ENCODE measurements around the gene OSBPL8.

DNA sequence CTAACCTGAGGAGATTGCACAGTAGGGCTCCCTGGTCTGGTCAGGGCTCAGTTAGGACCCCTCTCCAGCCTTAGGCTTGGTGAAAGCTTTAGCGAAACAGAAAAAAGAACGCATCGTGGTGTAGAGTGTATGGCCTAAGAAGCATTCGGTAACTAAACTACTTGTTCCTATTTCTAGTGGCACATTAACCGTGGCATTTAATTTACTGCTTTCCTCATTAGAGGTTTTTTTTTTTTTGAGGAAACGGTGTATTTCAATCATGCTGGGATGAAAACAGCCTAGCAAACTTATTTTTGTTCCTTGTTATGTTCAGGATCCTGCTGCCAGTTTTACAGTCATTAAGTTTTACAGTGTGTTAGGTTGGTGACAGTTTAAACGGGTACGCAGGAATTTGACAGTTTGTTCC is 518 bp upstream of the OSBPL8 start:
- TF ChIP-seq TP53 (CRISPR knock-in tag; IDR thresholded peaks at IDR 0.05) (no peak), CBFB (CRISPR knock-in tag; IDR thresholded peaks at IDR 0.05; ENCODE audit: low read depth) (no peak), ETV6 (CRISPR knock-in tag; IDR thresholded peaks at IDR 0.05) (no peak; the same call in 1 of the 2 replicates), TEAD4 (CRISPR knock-in tag; IDR thresholded peaks at IDR 0.05) (no peak), ESRRA (CRISPR knock-in tag; IDR thresholded peaks at IDR 0.05; ENCODE audit: borderline replicate concordance) (no peak), ZNF423 (CRISPR knock-in tag; IDR thresholded peaks at IDR 0.05) (0 out of 2 replicates have a peak, but pooled peaks have one; percentile 7), GABPB1 (CRISPR knock-in tag; IDR thresholded peaks at IDR 0.05) (no peak)
- TF ChIP-seq, protein P1, sequence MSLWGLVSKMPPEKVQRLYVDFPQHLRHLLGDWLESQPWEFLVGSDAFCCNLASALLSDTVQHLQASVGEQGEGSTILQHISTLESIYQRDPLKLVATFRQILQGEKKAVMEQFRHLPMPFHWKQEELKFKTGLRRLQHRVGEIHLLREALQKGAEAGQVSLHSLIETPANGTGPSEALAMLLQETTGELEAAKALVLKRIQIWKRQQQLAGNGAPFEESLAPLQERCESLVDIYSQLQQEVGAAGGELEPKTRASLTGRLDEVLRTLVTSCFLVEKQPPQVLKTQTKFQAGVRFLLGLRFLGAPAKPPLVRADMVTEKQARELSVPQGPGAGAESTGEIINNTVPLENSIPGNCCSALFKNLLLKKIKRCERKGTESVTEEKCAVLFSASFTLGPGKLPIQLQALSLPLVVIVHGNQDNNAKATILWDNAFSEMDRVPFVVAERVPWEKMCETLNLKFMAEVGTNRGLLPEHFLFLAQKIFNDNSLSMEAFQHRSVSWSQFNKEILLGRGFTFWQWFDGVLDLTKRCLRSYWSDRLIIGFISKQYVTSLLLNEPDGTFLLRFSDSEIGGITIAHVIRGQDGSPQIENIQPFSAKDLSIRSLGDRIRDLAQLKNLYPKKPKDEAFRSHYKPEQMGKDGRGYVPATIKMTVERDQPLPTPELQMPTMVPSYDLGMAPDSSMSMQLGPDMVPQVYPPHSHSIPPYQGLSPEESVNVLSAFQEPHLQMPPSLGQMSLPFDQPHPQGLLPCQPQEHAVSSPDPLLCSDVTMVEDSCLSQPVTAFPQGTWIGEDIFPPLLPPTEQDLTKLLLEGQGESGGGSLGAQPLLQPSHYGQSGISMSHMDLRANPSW (CRISPR knock-in tag; conservative IDR thresholded peaks at IDR 0.05; ENCODE audit: low read depth) = no peak
- TF ChIP-seq, protein P2, sequence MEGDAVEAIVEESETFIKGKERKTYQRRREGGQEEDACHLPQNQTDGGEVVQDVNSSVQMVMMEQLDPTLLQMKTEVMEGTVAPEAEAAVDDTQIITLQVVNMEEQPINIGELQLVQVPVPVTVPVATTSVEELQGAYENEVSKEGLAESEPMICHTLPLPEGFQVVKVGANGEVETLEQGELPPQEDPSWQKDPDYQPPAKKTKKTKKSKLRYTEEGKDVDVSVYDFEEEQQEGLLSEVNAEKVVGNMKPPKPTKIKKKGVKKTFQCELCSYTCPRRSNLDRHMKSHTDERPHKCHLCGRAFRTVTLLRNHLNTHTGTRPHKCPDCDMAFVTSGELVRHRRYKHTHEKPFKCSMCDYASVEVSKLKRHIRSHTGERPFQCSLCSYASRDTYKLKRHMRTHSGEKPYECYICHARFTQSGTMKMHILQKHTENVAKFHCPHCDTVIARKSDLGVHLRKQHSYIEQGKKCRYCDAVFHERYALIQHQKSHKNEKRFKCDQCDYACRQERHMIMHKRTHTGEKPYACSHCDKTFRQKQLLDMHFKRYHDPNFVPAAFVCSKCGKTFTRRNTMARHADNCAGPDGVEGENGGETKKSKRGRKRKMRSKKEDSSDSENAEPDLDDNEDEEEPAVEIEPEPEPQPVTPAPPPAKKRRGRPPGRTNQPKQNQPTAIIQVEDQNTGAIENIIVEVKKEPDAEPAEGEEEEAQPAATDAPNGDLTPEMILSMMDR (IDR thresholded peaks at IDR 0.05) = no peak
- TF ChIP-seq, protein P3, sequence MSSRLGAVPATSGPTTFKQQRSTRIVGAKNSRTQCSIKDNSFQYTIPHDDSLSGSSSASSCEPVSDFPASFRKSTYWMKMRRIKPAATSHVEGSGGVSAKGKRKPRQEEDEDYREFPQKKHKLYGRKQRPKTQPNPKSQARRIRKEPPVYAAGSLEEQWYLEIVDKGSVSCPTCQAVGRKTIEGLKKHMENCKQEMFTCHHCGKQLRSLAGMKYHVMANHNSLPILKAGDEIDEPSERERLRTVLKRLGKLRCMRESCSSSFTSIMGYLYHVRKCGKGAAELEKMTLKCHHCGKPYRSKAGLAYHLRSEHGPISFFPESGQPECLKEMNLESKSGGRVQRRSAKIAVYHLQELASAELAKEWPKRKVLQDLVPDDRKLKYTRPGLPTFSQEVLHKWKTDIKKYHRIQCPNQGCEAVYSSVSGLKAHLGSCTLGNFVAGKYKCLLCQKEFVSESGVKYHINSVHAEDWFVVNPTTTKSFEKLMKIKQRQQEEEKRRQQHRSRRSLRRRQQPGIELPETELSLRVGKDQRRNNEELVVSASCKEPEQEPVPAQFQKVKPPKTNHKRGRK (CRISPR knock-in tag; IDR thresholded peaks at IDR 0.05; ENCODE audit: borderline replicate concordance) = no peak
- TF ChIP-seq, protein P4, sequence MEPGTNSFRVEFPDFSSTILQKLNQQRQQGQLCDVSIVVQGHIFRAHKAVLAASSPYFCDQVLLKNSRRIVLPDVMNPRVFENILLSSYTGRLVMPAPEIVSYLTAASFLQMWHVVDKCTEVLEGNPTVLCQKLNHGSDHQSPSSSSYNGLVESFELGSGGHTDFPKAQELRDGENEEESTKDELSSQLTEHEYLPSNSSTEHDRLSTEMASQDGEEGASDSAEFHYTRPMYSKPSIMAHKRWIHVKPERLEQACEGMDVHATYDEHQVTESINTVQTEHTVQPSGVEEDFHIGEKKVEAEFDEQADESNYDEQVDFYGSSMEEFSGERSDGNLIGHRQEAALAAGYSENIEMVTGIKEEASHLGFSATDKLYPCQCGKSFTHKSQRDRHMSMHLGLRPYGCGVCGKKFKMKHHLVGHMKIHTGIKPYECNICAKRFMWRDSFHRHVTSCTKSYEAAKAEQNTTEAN (CRISPR knock-in tag; IDR thresholded peaks at IDR 0.05) = no peak
- TF ChIP-seq, protein P5, sequence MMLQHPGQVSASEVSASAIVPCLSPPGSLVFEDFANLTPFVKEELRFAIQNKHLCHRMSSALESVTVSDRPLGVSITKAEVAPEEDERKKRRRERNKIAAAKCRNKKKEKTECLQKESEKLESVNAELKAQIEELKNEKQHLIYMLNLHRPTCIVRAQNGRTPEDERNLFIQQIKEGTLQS (CRISPR knock-in tag; conservative IDR thresholded peaks at IDR 0.05) = no peak
- TF ChIP-seq, protein P6, sequence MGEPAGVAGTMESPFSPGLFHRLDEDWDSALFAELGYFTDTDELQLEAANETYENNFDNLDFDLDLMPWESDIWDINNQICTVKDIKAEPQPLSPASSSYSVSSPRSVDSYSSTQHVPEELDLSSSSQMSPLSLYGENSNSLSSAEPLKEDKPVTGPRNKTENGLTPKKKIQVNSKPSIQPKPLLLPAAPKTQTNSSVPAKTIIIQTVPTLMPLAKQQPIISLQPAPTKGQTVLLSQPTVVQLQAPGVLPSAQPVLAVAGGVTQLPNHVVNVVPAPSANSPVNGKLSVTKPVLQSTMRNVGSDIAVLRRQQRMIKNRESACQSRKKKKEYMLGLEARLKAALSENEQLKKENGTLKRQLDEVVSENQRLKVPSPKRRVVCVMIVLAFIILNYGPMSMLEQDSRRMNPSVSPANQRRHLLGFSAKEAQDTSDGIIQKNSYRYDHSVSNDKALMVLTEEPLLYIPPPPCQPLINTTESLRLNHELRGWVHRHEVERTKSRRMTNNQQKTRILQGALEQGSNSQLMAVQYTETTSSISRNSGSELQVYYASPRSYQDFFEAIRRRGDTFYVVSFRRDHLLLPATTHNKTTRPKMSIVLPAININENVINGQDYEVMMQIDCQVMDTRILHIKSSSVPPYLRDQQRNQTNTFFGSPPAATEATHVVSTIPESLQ (CRISPR knock-in tag; IDR thresholded peaks at IDR 0.05) = no peak

Measured in WTC11 (cell line).